Measurements from ENCODE around the gene GRB10. TPM values are rescaled to one million over a fixed set of nuclear protein-coding genes. Genes with fewer than 3 reads are reported as not detected.
A peak's percentile ranks its signal among the peaks of the same experiment; 100 is the strongest.

The GRB10 gene
- total and polyA plus RNA-seq, 11 donors, result 14.7 to 38.2 (median 28.0) TPM

DNA sequence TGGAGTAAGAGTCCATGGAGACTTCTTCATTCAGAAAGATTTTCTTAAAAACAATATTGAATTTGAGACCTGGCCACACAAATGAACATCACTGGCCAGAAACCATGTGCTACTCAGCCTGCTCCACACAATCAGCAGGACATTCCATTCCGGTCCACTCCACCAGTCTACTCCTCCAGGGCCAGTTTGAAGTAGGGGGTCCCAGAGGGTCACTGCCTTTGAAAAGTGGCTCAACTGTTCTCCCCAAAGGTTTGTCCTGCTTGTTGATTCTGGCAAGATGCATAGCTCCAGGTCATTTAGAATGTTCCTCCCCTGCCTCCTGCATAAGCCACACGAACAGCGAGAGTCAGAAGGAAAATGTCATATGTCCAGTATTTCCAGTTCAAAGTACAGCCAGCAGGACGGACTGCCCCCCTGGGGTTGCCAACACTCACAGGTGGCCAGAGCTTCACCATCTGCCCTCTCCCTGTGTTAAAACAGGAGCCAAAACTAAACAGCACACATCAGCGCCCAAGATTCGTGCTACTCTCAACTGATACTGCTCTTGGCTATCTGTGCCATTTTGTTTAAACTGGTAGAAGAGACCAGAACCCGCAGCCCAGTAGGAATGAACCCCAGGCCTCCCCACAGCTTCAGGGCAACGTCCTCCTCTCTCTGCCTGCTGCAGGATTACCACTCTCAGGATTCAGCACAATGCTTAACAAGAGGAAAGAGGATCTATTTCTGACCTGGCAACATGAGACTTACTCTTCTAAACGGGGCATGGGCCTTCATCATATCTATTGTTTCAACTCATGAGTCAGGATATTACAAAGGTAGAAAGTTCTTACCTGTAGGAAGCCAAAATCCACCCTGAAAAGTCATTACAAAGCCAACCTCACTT lies 11.3 kb downstream of the GRB10 start:
- Histone ChIP-seq H3K27ac (peak overlapping the region in 5 of 12 donors; percentile 9 to 43 (median 25)), H3K9me3 (peaks cover 0 to 7% (median 0%) of the 10 kb centered on the region in 12 donors), H3K27me3 (no peaks in the 10 kb centered on the region), H3K4me3 (no peak overlapping the region), H3K4me1 (peaks cover 0 to 73% (median 28%) of the 10 kb centered on the region in 12 donors), H3K36me3 (peaks cover 0 to 7% (median 0%) of the 10 kb centered on the region in 9 donors)
- WGBS, 4 donors, result 47 to 61% (median 54%) methylated on average over 9 of the region's 9 CpGs
- no peak for TF ChIP-seq POLR2A (IDR thresholded peaks at IDR 0.05)
- TF ChIP-seq, protein P1, sequence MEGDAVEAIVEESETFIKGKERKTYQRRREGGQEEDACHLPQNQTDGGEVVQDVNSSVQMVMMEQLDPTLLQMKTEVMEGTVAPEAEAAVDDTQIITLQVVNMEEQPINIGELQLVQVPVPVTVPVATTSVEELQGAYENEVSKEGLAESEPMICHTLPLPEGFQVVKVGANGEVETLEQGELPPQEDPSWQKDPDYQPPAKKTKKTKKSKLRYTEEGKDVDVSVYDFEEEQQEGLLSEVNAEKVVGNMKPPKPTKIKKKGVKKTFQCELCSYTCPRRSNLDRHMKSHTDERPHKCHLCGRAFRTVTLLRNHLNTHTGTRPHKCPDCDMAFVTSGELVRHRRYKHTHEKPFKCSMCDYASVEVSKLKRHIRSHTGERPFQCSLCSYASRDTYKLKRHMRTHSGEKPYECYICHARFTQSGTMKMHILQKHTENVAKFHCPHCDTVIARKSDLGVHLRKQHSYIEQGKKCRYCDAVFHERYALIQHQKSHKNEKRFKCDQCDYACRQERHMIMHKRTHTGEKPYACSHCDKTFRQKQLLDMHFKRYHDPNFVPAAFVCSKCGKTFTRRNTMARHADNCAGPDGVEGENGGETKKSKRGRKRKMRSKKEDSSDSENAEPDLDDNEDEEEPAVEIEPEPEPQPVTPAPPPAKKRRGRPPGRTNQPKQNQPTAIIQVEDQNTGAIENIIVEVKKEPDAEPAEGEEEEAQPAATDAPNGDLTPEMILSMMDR (IDR thresholded peaks at IDR 0.05), result no peak
- DNase-seq (no peak), ATAC-seq (peak; percentile 43 to 65 (median 62))
- intact Hi-C loops (cut with DNase I), result loop anchor here in 1 of 10 donors (5.0 kb wide), 1 partner anchor 39 kb away; no protein-coding TSS in a partner anchor

- no peak overlapping the region for H3K4me3 ChIP-seq
- H3K27ac ChIP-seq, result no peak overlapping the region
- peaks cover 0 to 7% (median 0%) of the 10 kb centered on the region in 9 donors for H3K36me3 ChIP-seq
- TF ChIP-seq, protein P1 (IDR thresholded peaks at IDR 0.05), result no peak
- no peak for TF ChIP-seq POLR2A (IDR thresholded peaks at IDR 0.05)
- peaks cover 0 to 66% (median 24%) of the 10 kb centered on the region in 12 donors for H3K4me1 ChIP-seq
- 77 to 80% (median 79%) methylated on average over 10 of the region's 10 CpGs for WGBS, 4 donors
- no peak for DNase-seq
- H3K9me3 ChIP-seq, result peaks cover 0 to 7% (median 0%) of the 10 kb centered on the region in 12 donors
- no peaks in the 10 kb centered on the region for H3K27me3 ChIP-seq
- intact Hi-C loops (cut with DNase I), result no loop called here
- ATAC-seq, result no peak
These were observed 13.9 kb downstream of the GRB10 start for GRCh38 chr7:50768485-50769474.

- no peak overlapping the region for H3K27ac ChIP-seq
- no peak for TF ChIP-seq POLR2A (IDR thresholded peaks at IDR 0.05)
- TF ChIP-seq, protein P1 (IDR thresholded peaks at IDR 0.05), result no peak
- intact Hi-C loops (cut with DNase I), result no loop called here
- no peaks in the 10 kb centered on the region for H3K9me3 ChIP-seq
- DNase-seq, result no peak
- peaks cover 0 to 7% (median 0%) of the 10 kb centered on the region in 9 donors for H3K36me3 ChIP-seq
- H3K27me3 ChIP-seq, result no peaks in the 10 kb centered on the region
- H3K4me3 ChIP-seq, result no peak overlapping the region
- peaks cover 0 to 67% (median 24%) of the 10 kb centered on the region in 12 donors for H3K4me1 ChIP-seq
- no peak for ATAC-seq
- WGBS, 4 donors, result 47 to 78% (median 63%) methylated on average over 2 of the region's 2 CpGs
These were observed 15.9 kb downstream of the GRB10 start for GRCh38 chr7:50766849-50767207.
